H9 (cell line): ENCODE data around the gene SRGAP1. TPM values are rescaled to one million over a fixed set of nuclear protein-coding genes. Genes with fewer than 3 reads are reported as not detected.

Source experiments
- DNase-seq: peaks from one replicate; pipeline ENCODE4 v3.0.0-alpha.2; 2017
- H2AFZ ChIP-seq: one replicate; pipeline ENCODE4 v1.6.1; 2013; ENCODE audit warnings: mild to moderate bottlenecking, low read length, control low read depth, moderate library complexity
- H2AK5ac ChIP-seq: 2 replicates; pipeline ENCODE4 v1.6.1; 2013; ENCODE audit warnings: low read length, control low read depth, mixed read lengths; ENCODE audit not compliant: insufficient read length
- H2BK120ac ChIP-seq: one replicate; pipeline ENCODE4 v1.6.1; 2013; ENCODE audit warnings: low read depth, mild to moderate bottlenecking, low read length, control low read depth, inconsistent platforms; ENCODE audit not compliant: poor library complexity, severe bottlenecking
- H2BK12ac ChIP-seq: 2 replicates; pipeline ENCODE4 v1.6.1; 2013; ENCODE audit warnings: low read length, control low read depth, mixed read lengths, low read depth; ENCODE audit not compliant: insufficient read length
- H2BK15ac ChIP-seq: 2 replicates; pipeline ENCODE4 v1.6.1; 2013; ENCODE audit warnings: low read depth, low read length, control low read depth
- H2BK20ac ChIP-seq: one replicate; pipeline ENCODE4 v1.6.1; 2013; ENCODE audit warnings: low read depth, mild to moderate bottlenecking, low read length, control low read depth, inconsistent platforms; ENCODE audit not compliant: poor library complexity, severe bottlenecking
- H2BK5ac ChIP-seq: 2 replicates; pipeline ENCODE4 v1.6.1; 2013; ENCODE audit warnings: low read length, control low read depth, mixed read lengths; ENCODE audit not compliant: insufficient read length
- H3K14ac ChIP-seq: 2 replicates; pipeline ENCODE4 v1.6.1; 2013; ENCODE audit warnings: low read length, control low read depth; ENCODE audit not compliant: insufficient read depth
- H3K18ac ChIP-seq: 2 replicates; pipeline ENCODE4 v1.6.1; 2013; ENCODE audit warnings: low read depth, mild to moderate bottlenecking, mixed read lengths, low read length, control low read depth; ENCODE audit not compliant: insufficient read length
- H3K23ac ChIP-seq: 2 replicates; pipeline ENCODE4 v1.6.1; 2013; ENCODE audit warnings: low read length, control low read depth, mixed read lengths, low read depth; ENCODE audit not compliant: insufficient read length
- H3K23me2 ChIP-seq: 2 replicates; pipeline ENCODE4 v1.6.1; 2013; ENCODE audit warnings: low read depth, mild to moderate bottlenecking, mixed read lengths, low read length, control low read depth; ENCODE audit not compliant: insufficient read length, poor library complexity, severe bottlenecking
- H3K27ac ChIP-seq: 2 replicates; pipeline ENCODE4 v1.5.1; 2013; ENCODE audit warnings: low read length, control low read depth, mixed read lengths, low read depth; ENCODE audit not compliant: insufficient read length
- H3K27me3 ChIP-seq: 2 replicates; pipeline ENCODE4 v1.6.1; 2013; ENCODE audit warnings: low read length, control low read depth, inconsistent platforms; ENCODE audit not compliant: insufficient read depth
- H3K4ac ChIP-seq: 2 replicates; pipeline ENCODE4 v1.6.1; 2013; ENCODE audit warnings: low read depth, mild to moderate bottlenecking, control low read depth, inconsistent platforms, low read length, moderate library complexity
- H3K4me1 ChIP-seq: 2 replicates; pipeline ENCODE4 v1.6.1; 2013; ENCODE audit warnings: low read length, control low read depth, inconsistent platforms; ENCODE audit not compliant: insufficient read depth
- H3K4me2 ChIP-seq: 2 replicates; pipeline ENCODE4 v1.6.1; 2013; ENCODE audit warnings: low read length, control low read depth, mixed read lengths; ENCODE audit not compliant: insufficient read length, insufficient read depth
- H3K56ac ChIP-seq: 2 replicates; pipeline ENCODE4 v1.6.1; 2013; ENCODE audit warnings: low read depth, mild to moderate bottlenecking, mixed read lengths, low read length, control low read depth; ENCODE audit not compliant: insufficient read length
- H3K79me1 ChIP-seq: 2 replicates; pipeline ENCODE4 v1.6.1; 2013; ENCODE audit warnings: low read depth, mild to moderate bottlenecking, moderate library complexity, low read length, control low read depth, inconsistent platforms; ENCODE audit not compliant: insufficient read depth, poor library complexity, severe bottlenecking
- H3K79me2 ChIP-seq: 2 replicates; pipeline ENCODE4 v1.6.1; 2013; ENCODE audit warnings: low read length, control low read depth, inconsistent platforms; ENCODE audit not compliant: insufficient read depth
- H3K9ac ChIP-seq: 2 replicates; pipeline ENCODE4 v1.6.1; 2013; ENCODE audit warnings: low read length, control low read depth, mixed read lengths; ENCODE audit not compliant: insufficient read length; ENCODE audit errors: extremely low read depth
- H3K9me3 ChIP-seq: one replicate; pipeline ENCODE4 v1.6.1; 2013; ENCODE audit warnings: low read depth, low read length, inconsistent platforms; ENCODE audit not compliant: control insufficient read depth
- H3T11ph ChIP-seq: one replicate; pipeline ENCODE4 v1.6.1; 2013; ENCODE audit warnings: mild to moderate bottlenecking, low read length, control low read depth, inconsistent platforms
- H4K20me1 ChIP-seq: one replicate; pipeline ENCODE4 v1.6.1; 2013; ENCODE audit not compliant: control insufficient read depth, insufficient read length, insufficient read depth
- H4K5ac ChIP-seq: 2 replicates; pipeline ENCODE4 v1.6.1; 2013; ENCODE audit warnings: low read depth, mild to moderate bottlenecking, mixed read lengths, low read length, control low read depth; ENCODE audit not compliant: insufficient read length
- H4K8ac ChIP-seq: replicated peaks from 2 replicates; pipeline ENCODE4 v1.6.1; 2013; ENCODE audit warnings: low read length, control low read depth, mixed read lengths, low read depth; ENCODE audit not compliant: insufficient read length
- H4K91ac ChIP-seq: 2 replicates; pipeline ENCODE4 v1.6.1; 2013; ENCODE audit warnings: low read depth, mild to moderate bottlenecking, moderate library complexity, mixed read lengths, low read length, control low read depth; ENCODE audit not compliant: insufficient read length
- H3K27ac Mint-ChIP-seq, 3 experiments: 2 replicates in 2 of 3; 3 replicates in 1 of 3; pipeline ENCODE4 v1.8.0; 2020 to 2021; ENCODE audit warnings: mixed read lengths in 3 of 3, mild to moderate bottlenecking in 1 of 3, moderate library complexity in 1 of 3
- H3K27me3 Mint-ChIP-seq: 2 replicates; pipeline ENCODE4 v1.8.0; 2021; ENCODE audit warnings: low read depth, mild to moderate bottlenecking, moderate library complexity, mixed read lengths
- H3K36me3 Mint-ChIP-seq, 3 experiments: 2 replicates in 2 of 3; 3 replicates in 1 of 3; pipeline ENCODE4 v1.8.0; 2020 to 2021; ENCODE audit warnings: low read depth in 3 of 3, mixed read lengths in 3 of 3; ENCODE audit not compliant: insufficient read depth in 1 of 3
- H3K4me1 Mint-ChIP-seq, 2 experiments: 2 replicates each; pipeline ENCODE4 v1.8.0; 2020; ENCODE audit warnings: mixed read lengths in 2 of 2
- H3K4me3 Mint-ChIP-seq, 2 experiments: 2 replicates in 1 of 2; 3 replicates in 1 of 2; pipeline ENCODE4 v1.8.0; 2020 to 2021; ENCODE audit warnings: mild to moderate bottlenecking in 2 of 2, mixed read lengths in 2 of 2, moderate library complexity in 1 of 2
- H3K9me3 Mint-ChIP-seq, 2 experiments: 2 replicates in 1 of 2; 3 replicates in 1 of 2; pipeline ENCODE4 v1.8.0; 2020; ENCODE audit warnings: mild to moderate bottlenecking in 2 of 2, mixed read lengths in 2 of 2, moderate library complexity in 1 of 2
- CTCF ChIP-seq: fragments of 200-600 bp; sonication (generic); conservative IDR thresholded peaks from 3 replicates; pipeline ENCODE4 v1.8.0; 2021; ENCODE audit warnings: antibody characterized with exemption, mild to moderate bottlenecking
- WGBS: extraction: QIAGEN DNeasy Blood & Tissue Kit; methylation state at CpG from one replicate; pipeline ENCODE4 v1.1.7; 2013; ENCODE audit warnings: missing lambda C conversion rate, low lambda C conversion rate, mixed read lengths; ENCODE audit not compliant: insufficient read length; ENCODE audit errors: extremely low coverage; 5-methylcytosine and 5-hydroxymethylcytosine counted together
- total RNA-seq: library from RNA; stranded (reverse); gene quantifications from 2 replicates; pipeline ENCODE4 v1.2.1, GENCODE V29; 2021

Gene SRGAP1
- total RNA-seq, 1 experiment from 2014 or later: 4.8 TPM

DNA sequence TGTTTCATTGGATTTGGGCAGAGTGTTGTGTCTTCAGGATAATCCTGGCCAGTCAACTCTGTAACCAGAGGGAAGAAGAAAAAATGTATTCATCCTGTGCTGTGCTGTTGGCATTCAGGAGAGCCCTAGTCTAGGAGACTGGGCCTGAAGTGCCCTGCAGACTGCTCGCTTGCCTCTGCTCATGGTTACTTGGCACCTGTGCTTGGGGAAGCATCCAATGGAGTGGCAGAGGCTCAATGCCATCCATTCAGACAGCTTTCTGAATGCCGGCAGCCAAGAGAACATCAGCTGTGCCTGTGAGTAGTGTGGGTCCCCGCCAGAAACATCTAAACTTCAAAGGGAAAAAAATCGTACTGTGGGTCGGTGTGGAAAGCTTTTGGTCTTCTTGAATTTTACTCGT lies 124.2 kb downstream of the SRGAP1 start:
- WGBS: no CpG with 5 or more reads among the region's 6 CpGs
- H3K79me2 ChIP-seq: no peaks in the 10 kb centered on the region
- H4K91ac ChIP-seq: no peak overlapping the region
- no peak overlapping the region for H2AFZ ChIP-seq
- Mint-ChIP-seq H3K27me3 (no peaks in the 10 kb centered on the region), H3K36me3 (no peaks in the 10 kb centered on the region), H3K27ac (peak overlapping the region in 1 of 3 experiments; percentile 1; a peak in 2 of 7 replicates), H3K9me3 (no peaks in the 10 kb centered on the region), H3K4me3 (no peak overlapping the region), H3K4me1 (peaks cover 41 to 49% of the 10 kb centered on the region in 2 experiments)
- H3K9me3 ChIP-seq: no peaks in the 10 kb centered on the region
- no peak overlapping the region for H2BK15ac ChIP-seq
- H4K5ac ChIP-seq: no peak overlapping the region
- H3K14ac ChIP-seq: no peak overlapping the region
- no peak overlapping the region for H3K18ac ChIP-seq
- no peak for TF ChIP-seq CTCF
- no peak overlapping the region for H2BK20ac ChIP-seq
- H3K4ac ChIP-seq: no peak overlapping the region
- no peaks in the 10 kb centered on the region for H3K27me3 ChIP-seq
- H3K9ac ChIP-seq: no peak overlapping the region
- no peak overlapping the region for H2BK120ac ChIP-seq
- H4K8ac ChIP-seq: no peak overlapping the region
- no peak for DNase-seq
- no peak overlapping the region for H2BK12ac ChIP-seq
- no peaks in the 10 kb centered on the region for H3K23me2 ChIP-seq
- H3T11ph ChIP-seq: no peak overlapping the region
- no peak overlapping the region for H3K56ac ChIP-seq
- H3K4me2 ChIP-seq: no peak overlapping the region
- no peaks in the 10 kb centered on the region for H4K20me1 ChIP-seq
- no peaks in the 10 kb centered on the region for H3K79me1 ChIP-seq
- no peak overlapping the region for H3K23ac ChIP-seq
- H3K27ac ChIP-seq: no peak overlapping the region
- no peak overlapping the region for H2BK5ac ChIP-seq
- H3K4me1 ChIP-seq: no peaks in the 10 kb centered on the region; the same call in 1 of the 2 replicates
- H2AK5ac ChIP-seq: no peak overlapping the region
